Stimulated activated CD4-positive, alpha-beta T cell treated with anti-CD3 and anti-CD28 coated beads, Interleukin-12 subunit alpha, Interleukin-12 subunit beta, amount 100 ng/mL, for 48 hours (primary cell): ENCODE data around the gene EP300.
"Not testable (repeated sequence)": the region's sequence is repeated elsewhere in the genome, so short reads cannot be mapped to it uniquely, and the experiment has no call there.

Source experiments
- DNase-seq, 3 donors: peaks; one replicate each; pipeline ENCODE4 v3.0.0-alpha.2; 2020; ENCODE audit warnings: low read depth in 2 of 3, low spot score in 1 of 3

EP300 gene

GRCh38 chr22:41078931-41079330 lies 13.5 kb upstream of the EP300 start:
- no peak for DNase-seq

DNA sequence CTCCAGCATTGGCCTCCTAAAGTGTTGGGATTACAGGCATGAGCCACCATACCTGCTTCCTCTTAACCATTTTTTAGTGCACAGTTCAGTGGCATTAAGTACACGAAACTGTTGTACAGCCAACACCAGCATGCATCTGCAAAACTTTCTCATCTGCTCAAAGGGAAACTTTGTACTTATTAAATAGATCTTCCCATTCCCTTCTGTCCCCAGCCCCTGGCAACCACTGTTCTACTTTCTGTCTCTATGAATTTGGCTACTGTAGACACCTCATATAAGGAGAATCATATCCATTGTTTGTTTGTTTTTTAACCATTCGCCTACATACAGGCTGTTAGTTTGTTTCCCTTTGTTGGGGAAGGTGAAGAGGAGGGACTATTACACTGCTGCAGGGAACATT lies 6.5 kb upstream of the EP300 start:
- no peak for DNase-seq

- peak; percentile 97 to 99 (median 99) for DNase-seq
These were observed 1.0 kb upstream of the EP300 start for GRCh38 chr22:41091132-41092022.

GRCh38 chr22:41092847-41093411 lies 537 bp downstream of the EP300 start:
- peak in 1 of 3 donors; percentile 22 for DNase-seq

DNA sequence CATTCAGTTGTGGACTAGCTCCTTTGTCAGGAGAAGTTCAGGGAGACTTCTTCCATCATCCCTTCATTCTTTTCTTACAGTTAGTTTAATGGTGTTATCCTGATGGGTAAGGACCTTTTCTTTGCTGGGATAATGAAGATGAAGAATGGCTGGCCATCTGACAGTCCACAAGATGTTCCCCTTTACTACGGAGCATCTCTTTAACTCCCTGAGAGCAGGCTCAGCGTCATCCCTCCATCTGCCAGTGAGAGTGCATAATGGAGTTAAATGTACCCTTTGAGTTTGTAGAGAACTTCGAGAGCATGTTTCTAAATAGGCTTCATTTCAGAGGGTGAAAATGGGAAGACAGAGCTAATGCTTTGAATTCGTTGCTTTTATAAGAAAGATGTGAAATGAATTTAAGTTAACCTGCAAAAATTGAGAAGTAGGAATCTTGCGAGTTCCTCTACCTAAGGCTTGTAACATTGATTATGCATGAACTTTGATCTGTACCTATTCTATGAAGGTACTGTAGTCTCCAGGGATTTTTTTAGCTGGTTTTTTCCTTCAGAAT lies 1.7 kb downstream of the EP300 start:
- no peak for DNase-seq

GRCh38 chr22:41096391-41096790 lies 4.0 kb downstream of the EP300 start:
- DNase-seq: no peak

DNA sequence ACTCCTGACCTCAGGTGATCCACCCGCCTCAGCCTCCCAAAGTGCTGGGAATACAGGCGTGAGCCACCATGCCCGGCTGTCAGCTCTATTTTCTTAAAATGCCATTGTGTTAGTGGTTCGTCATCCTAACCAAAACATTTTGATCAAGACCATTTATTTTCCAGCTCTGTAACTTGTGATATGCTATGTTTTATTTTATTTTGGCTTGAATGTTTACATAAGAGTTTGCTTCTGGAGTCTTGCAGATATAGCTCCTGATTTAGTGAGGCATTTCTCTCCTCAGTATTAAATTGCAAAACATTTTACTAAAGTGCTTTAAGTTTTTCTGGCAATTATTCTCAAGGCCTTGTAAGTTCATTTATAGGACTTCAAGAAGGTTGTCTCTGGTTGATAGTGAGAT lies 4.4 kb downstream of the EP300 start:
- DNase-seq: no peak

- DNase-seq: no peak
These were observed 6.6 kb downstream of the EP300 start for GRCh38 chr22:41099036-41099435.

- no peak for DNase-seq
These were observed 14.0 kb downstream of the EP300 start for GRCh38 chr22:41106122-41106968.

DNA sequence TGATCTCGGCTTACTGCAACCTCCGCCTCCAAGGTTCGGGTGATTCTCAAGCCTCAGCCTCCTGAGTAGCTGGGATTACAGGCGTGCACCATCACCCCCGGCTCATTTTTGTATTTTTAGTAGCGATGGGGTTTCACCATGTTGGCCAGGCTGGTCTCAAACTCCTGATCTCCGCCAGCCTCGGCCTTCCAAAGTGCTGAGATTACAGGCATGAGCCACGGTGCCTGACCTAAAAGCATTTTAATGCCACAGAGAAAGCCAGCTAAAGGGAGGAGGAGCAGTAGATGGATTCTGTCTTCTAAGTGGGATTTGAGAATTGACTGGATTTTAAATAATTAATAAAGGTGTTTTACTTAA lies 14.6 kb downstream of the EP300 start:
- not testable (repeated sequence) for DNase-seq

DNA sequence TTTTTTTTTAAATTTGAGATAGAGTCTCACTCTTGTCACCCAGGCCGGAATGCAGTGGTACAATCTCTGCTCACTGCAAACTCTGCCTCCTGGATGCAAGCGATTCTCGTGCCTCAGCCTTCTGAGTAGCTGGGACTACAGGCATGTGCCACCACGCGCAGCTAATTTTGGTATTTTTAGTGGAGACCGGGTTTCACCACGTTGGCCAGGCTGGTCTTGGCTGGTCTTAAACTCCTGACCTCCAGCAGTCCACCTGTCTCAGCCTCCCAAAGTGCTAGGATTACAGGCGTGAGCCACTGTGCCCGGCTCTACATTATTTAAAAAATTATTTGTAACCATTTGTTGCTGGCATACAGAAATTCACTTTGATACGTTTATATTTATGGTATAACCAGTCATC lies 18.6 kb downstream of the EP300 start:
- no peak for DNase-seq

DNA sequence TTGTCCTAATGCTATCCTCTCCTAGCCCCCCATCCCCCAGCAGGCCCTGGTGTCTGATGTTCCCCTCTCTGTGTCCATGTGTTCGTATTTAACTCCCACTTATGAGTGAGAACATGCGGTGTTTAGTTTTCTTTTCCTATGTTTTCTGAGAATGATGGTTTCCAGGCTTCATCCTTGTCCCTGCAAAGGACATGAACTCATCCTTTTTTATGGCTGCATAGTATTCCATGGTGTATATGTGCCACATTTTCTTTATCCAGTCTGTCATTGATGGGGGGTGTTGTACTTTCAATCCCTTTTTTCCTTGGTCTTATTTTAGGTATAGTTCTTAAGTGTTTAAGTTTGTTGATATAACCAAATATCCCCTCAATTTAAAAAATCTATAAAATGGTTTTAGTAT lies 23.9 kb downstream of the EP300 start:
- no peak for DNase-seq

DNA sequence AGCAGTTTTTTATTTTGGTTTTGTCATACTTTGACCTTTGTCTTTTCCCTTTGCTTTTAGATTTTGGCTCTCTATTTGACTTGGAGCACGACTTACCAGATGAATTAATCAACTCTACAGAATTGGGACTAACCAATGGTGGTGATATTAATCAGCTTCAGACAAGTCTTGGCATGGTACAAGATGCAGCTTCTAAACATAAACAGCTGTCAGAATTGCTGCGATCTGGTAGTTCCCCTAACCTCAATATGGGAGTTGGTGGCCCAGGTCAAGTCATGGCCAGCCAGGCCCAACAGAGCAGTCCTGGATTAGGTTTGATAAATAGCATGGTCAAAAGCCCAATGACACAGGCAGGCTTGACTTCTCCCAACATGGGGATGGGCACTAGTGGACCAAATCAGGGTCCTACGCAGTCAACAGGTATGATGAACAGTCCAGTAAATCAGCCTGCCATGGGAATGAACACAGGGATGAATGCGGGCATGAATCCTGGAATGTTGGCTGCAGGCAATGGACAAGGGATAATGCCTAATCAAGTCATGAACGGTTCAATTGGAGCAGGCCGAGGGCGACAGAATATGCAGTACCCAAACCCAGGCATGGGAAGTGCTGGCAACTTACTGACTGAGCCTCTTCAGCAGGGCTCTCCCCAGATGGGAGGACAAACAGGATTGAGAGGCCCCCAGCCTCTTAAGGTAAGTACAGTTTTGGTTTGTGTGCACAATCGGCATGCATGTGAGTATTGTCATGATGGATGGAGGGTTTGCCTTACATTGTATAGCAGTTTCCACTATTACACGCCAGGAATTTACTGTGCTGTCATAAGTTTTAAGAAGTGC lies 25.0 kb downstream of the EP300 start:
- DNase-seq: no peak

DNA sequence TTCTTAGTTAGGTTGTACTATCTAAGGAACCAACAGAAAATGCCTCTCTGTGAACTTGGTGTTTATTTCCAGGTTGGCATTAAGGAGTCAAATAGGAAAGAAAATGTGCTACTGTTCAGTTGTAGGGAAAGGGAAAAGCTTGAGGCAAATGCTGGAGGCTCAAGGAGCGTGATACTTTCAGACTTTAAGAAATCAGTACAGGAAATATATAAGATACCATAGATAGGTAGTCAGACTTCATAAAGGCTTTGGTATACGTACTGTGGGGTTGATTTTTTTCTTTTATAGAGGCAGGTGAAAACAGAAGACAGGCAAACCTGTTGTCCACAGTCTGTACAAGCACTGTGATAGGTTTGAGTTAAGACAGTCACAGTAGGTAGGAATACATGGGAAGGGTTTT lies 30.8 kb downstream of the EP300 start:
- no peak for DNase-seq

DNA sequence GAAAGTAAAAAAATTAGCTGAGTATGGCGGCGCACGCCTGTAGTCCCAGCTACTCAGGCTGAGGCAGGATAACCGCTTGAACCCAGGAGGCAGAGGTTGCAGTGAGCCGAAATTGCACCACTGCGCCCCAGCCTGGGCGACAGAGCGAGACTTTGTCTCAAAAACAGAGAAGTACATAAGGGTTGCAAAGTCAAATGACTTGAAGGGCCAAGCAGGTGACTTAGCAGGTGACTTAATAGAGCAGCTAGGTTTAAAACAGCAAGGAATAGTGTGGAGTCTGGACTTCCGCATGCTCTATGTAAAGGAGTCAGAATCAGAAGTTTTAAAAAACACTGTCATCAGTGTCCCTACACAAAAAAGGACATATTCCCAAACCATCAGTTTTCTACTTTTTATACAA lies 31.7 kb downstream of the EP300 start:
- no peak for DNase-seq

DNA sequence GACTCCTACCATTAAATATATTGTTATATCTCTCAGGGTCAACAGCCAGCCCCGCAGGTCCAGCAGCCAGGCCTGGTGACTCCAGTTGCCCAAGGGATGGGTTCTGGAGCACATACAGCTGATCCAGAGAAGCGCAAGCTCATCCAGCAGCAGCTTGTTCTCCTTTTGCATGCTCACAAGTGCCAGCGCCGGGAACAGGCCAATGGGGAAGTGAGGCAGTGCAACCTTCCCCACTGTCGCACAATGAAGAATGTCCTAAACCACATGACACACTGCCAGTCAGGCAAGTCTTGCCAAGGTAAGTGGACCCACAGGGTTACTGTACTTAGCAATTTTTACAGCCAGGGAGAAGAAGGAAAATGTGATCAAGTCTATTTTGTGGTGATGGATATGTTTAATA lies 35.1 kb downstream of the EP300 start:
- DNase-seq: no peak

DNA sequence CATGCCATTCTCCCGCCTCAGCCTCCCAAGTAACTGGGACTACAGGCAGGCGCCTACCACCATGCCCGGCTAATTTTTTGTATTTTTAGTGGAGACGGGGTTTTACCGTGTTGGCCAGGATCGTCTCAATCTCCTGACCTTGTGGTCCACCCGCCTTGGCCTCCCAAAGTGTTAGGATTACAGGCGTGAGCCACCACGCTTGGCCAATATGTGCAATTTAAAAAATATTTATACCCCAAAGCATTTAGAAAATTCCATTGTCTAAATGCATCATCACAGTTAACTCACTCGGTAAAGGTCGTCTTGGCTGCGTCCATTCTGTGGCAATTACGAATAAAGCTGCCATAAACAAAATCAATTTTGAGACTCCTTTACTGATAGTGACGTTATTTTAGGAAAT lies 36.2 kb downstream of the EP300 start:
- DNase-seq: no peak

- no peak for DNase-seq
These were observed 40.2 kb downstream of the EP300 start for GRCh38 chr22:41132550-41132949.

- DNase-seq: no peak
These were observed 48.1 kb downstream of the EP300 start for GRCh38 chr22:41140365-41140957.

GRCh38 chr22:41145921-41146320 lies 53.5 kb downstream of the EP300 start:
- not testable (repeated sequence) for DNase-seq
